T-helper 22 cell (primary cell): Measurements from ENCODE around the gene CCSER2.
"Not testable (repeated sequence)": the region's sequence is repeated elsewhere in the genome, so short reads cannot be mapped to it uniquely, and the experiment has no call there.

Experiments
- DNase-seq: peaks from one replicate; pipeline ENCODE4 v3.0.0-alpha.2; 2020; ENCODE audit warnings: low read depth

The CCSER2 gene

DNA sequence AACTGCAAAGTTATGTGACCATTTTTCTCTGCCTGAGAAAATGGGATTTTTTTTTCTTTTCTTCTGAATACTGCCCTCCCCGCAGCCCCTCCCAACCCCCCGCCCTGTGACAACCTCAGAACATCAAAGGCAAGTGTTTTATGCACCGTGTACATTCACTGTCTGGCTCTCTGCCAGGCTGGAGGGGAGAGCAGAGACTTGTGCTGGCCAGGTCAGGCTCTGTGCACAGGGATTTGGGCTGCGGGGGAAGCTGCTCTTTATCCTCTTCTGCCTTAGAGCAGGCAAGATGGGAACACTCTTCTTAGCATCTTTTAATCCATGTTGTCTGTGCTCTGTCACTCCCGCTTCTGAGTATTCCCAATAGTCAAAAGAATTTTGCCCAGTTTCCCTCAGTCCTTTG lies 195.1 kb downstream of the CCSER2 start:
- no peak for DNase-seq

DNA sequence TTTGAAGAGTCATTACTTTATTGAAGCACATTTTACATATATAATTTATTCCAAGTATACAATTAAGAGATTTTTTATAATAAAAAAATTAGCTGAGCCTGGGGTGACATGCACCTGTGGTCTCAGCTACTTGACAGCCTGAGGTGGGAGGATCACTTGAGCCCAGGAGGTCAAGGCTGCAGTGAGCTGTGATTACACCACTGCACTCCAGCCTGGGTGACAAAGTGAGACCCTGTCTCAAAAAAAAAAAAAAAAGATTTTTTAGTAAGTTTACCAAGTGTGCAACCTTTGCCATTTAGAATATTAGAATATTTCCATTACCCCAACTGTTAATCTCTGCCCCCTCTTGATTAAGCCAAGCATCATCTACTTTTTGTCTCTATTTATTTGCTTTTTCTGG lies 196.0 kb downstream of the CCSER2 start:
- DNase-seq: no peak

DNA sequence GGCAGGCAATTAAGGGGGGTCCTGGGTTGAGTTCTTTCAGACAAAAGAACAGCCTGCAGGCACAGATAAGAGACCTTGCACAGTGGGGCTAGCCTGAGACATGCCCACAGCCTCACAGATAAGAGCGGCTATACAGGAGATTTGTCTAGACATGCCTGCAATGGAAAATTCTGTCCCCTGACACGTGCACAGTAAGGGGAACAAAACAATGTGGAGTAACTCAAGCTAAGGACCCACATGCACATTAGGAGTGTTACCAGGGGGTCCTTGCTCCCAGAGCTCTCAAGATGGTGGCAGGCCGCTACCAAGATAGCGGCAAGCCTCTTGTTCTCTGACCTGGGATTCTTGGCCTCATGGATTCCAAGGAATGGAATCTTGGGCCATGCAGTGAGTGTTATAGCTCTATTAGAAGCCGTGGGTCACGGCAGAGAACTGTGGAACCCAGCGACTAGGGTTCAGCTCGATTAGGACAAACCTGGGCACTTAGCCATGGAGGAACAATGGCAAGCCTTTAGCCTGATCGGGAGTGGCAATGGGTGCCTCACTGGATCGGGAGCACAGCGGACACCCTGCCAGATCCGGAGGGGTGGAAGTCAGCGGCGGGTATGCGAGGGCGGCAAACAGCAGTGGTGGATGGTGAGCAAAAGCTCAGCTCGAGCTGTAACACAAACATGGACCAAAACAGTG lies 196.9 kb downstream of the CCSER2 start:
- no peak for DNase-seq

- not testable (repeated sequence) for DNase-seq
Measured at GRCh38 chr10:84525807-84526182, 197.4 kb downstream of the CCSER2 start.

GRCh38 chr10:84527386-84527785 lies 199.0 kb downstream of the CCSER2 start:
- DNase-seq: not testable (repeated sequence)

DNA sequence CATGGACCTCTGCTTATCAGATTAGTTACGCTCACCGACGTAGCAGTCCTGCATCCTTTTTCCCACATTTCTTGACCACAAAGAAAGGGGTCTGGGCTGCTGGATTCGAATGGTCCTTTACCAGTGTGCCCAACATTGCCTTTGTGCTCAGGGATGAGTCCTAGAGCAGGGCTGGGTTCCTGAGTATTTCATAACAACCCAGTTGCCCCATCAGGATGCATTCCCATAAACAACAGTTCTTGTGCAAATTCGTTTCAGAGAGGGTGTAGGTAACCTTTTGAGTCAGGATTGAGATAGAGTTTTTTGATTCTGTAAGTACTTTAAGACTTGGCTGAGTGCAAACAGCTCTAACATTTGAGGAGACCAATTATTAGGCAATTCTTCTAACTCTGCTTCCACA lies 200.1 kb downstream of the CCSER2 start:
- DNase-seq: not testable (repeated sequence)

GRCh38 chr10:84530724-84531325 lies 202.4 kb downstream of the CCSER2 start:
- no peak for DNase-seq

GRCh38 chr10:84531396-84531795 lies 203.0 kb downstream of the CCSER2 start:
- DNase-seq: no peak

GRCh38 chr10:84534168-84534567 lies 205.8 kb downstream of the CCSER2 start:
- no peak for DNase-seq

DNA sequence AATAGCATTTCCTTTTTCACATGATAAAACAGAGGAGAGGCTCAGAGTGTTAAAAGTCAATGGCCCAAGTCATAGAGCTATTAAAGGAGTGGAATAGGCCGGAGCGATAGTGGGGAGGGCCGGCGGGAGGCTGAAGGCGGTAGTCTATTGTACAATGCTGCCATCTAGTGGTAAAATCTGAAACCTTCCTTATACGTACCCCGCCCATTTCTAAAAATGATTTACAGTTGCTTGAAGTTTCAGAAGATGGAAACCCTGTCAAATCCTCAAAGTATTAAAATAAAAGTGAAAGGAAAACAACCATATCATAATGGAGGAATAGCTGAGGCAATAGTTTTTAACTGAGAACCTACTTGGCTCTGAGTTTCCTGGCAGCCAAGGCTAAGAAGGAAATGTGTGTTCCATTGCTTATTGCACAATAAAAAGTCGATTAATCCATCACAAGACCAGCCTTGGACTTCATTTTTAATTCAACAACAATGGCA lies 209.1 kb downstream of the CCSER2 start:
- no peak for DNase-seq

GRCh38 chr10:84538036-84538435 lies 209.6 kb downstream of the CCSER2 start:
- DNase-seq: no peak

DNA sequence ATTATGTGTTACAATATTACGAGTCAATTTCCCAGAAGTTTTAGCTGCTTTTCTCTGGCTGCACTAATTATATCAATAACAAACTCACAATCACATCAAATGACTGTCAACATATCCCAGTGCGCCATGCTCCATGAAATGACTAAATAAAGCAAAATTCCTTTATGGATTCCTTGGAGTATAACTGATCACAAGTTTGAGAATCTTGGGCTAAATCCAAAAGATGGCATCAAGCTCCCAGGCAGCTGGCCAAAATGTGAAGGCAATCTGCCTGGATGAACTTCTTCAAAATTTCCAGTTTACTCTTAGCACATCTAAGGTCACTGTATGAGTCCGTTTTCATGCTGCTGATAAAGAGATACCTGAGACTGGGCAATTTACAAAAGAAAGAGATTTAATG lies 210.8 kb downstream of the CCSER2 start:
- DNase-seq: no peak

GRCh38 chr10:84540022-84540616 lies 211.7 kb downstream of the CCSER2 start:
- DNase-seq: no peak

GRCh38 chr10:84540617-84541288 lies 212.4 kb downstream of the CCSER2 start:
- peak; percentile 11 for DNase-seq

- DNase-seq: no peak
Measured at GRCh38 chr10:84541289-84541637, 212.9 kb downstream of the CCSER2 start.

- no peak for DNase-seq
Measured at GRCh38 chr10:84542522-84543490, 214.4 kb downstream of the CCSER2 start.

DNA sequence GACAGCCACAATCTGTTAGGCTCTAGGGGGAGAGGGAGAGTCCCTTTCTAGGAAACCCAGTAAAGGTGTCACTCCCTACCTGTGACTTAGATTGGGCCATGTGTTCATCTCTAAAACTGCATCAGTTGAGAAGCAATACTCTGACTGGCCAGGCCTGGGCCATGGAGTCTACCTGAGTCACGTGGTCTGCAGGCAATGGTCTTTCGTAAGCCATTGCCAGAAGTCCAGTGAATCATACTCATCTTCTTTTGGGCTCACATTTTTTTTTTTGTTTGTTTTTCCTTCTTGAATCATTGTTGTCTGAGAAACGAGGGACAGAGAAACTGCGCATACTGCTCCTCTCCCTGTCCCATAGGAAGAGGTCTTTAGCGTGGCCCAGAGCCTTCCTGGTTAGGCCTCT lies 215.6 kb downstream of the CCSER2 start:
- DNase-seq: no peak

DNA sequence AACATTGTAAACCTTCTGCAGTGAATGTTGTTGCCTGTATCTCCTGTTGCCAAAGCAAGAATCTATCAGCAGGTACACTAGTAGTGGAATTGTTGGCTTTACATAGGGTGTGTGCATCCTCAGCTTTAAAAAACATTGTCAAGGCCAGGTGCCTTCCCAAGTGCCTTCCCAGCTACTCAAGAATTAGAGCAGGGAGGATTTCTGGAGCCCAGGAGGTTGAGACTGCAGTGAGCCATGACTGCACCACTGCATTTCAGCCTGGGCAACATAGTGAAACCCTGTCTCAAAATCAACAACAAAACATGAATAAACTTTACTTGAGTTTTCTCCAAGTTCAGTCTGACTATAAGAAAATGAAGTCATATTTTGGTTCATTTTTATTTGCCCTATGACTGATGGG lies 217.3 kb downstream of the CCSER2 start:
- DNase-seq: no peak

- DNase-seq: no peak
Measured at GRCh38 chr10:84546609-84547008, 218.2 kb downstream of the CCSER2 start.

DNA sequence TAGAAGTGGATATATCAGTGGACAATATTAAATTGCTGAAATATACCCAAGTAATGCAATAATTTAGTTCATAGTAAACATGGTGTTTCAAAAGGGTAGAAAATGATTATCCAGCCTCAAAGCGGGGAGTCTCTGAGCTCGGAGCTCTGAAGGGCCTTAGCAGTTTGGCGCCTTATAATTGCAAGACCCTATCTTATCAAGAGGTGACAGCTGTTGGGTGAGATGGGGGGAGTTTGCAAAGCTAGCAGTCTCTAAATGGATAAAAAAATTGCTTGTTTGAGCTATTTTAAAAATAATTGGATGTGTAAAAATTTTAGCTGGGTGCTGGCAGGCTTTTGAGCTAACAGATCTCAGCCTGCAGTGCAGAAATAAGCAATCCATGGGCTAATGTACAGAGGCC lies 219.2 kb downstream of the CCSER2 start:
- DNase-seq: no peak

- no peak for DNase-seq
Measured at GRCh38 chr10:84548869-84549268, 220.5 kb downstream of the CCSER2 start.
